ENCODE data around the gene KIF2A. TPM values are rescaled to one million over a fixed set of nuclear protein-coding genes. Genes with fewer than 3 reads are reported as not detected.

Gene KIF2A
- total and polyA plus RNA-seq, 2 of the 13 experiments (the other 11 are each of a cell fraction or from before 2014, with no cell fraction given), result 8.5 to 19.2 TPM

- peak; percentile 61; the same call in 1 of the 2 replicates for TF ChIP-seq ETV5 (CRISPR knock-in tag; IDR thresholded peaks at IDR 0.05; ENCODE audit: borderline replicate concordance)
- no peak for TF ChIP-seq HOXA7 (CRISPR knock-in tag; IDR thresholded peaks at IDR 0.05)
- peak; percentile 74 for TF ChIP-seq KAT7 (CRISPR knock-in tag; IDR thresholded peaks at IDR 0.05; ENCODE audit: borderline replicate concordance)
- TF ChIP-seq RXRB (CRISPR knock-in tag; IDR thresholded peaks at IDR 0.05; ENCODE audit: borderline replicate concordance), result no peak; the same call in none of the 2 replicates
- TF ChIP-seq ZNF292 (CRISPR knock-in tag; IDR thresholded peaks at IDR 0.05; ENCODE audit: borderline replicate concordance, low read depth), result peak; percentile 23; the same call in 1 of the 2 replicates
- TF ChIP-seq RFXANK (CRISPR knock-in tag; IDR thresholded peaks at IDR 0.05), result peak; percentile 87; the same call in 1 of the 2 replicates
- TF ChIP-seq ETV6 (CRISPR knock-in tag; conservative IDR thresholded peaks at IDR 0.05), result peak; percentile 74; the same call in 1 of the 2 replicates
- peak; percentile 85; the same call in 1 of the 2 replicates for TF ChIP-seq HOXA9 (CRISPR knock-in tag; IDR thresholded peaks at IDR 0.05; ENCODE audit: borderline replicate concordance)
- no peak for TF ChIP-seq NFAT5 (CRISPR knock-in tag; IDR thresholded peaks at IDR 0.05)
- TF ChIP-seq PCBP2 (optimal IDR thresholded peaks at IDR 0.05; ENCODE audit: low read depth, low read length, poor library complexity, severe bottlenecking), result no peak
- TF ChIP-seq MTERF4 (CRISPR knock-in tag; IDR thresholded peaks at IDR 0.05), result no peak
- no peak for TF ChIP-seq SMYD3 (CRISPR knock-in tag; IDR thresholded peaks at IDR 0.05)
- TF ChIP-seq AKAP8 (CRISPR knock-in tag; IDR thresholded peaks at IDR 0.05), result peak; percentile 71; the same call in 1 of the 2 replicates
- TF ChIP-seq FLYWCH1 (CRISPR knock-in tag; IDR thresholded peaks at IDR 0.05), result no peak
- no peak for TF ChIP-seq STAT5B (CRISPR knock-in tag; IDR thresholded peaks at IDR 0.05)
- no peak; the same call in 1 of the 2 replicates for TF ChIP-seq ZFP37 (CRISPR knock-in tag; IDR thresholded peaks at IDR 0.05; ENCODE audit: borderline replicate concordance)
- TF ChIP-seq ZNF205 (CRISPR knock-in tag; IDR thresholded peaks at IDR 0.05), result peak; percentile 56; the same call in 1 of the 2 replicates
- no peak for TF ChIP-seq CEBPZ (IDR thresholded peaks at IDR 0.05; ENCODE audit: low read length)
- TF ChIP-seq ZSCAN22 (CRISPR knock-in tag; IDR thresholded peaks at IDR 0.05), result no peak
- TF ChIP-seq, protein P1, sequence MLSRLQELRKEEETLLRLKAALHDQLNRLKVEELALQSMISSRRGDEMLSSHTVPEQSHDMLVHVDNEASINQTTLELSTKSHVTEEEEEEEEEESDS (CRISPR knock-in tag; IDR thresholded peaks at IDR 0.05; ENCODE audit: borderline replicate concordance), result peak; percentile 60; the same call in 1 of the 2 replicates
Measured at GRCh38 chr5:62403411-62404250, 97.6 kb downstream of the KIF2A start, which contains the start of gene DIMT1 (continued).
